Upper lobe of right lung (tissue), 1 donor: ENCODE data around the gene CYP26B1. TPM values are rescaled to one million over a fixed set of nuclear protein-coding genes. Genes with fewer than 3 reads are reported as not detected.

Source experiments
- ATAC-seq: fragments of 200-7000 bp; cut with Tn5 transposase; one replicate; pipeline ENCODE4 v1.9.1; 2020; ENCODE audit warnings: mild to moderate bottlenecking, moderate library complexity
- DNase-seq: peaks from one replicate; pipeline ENCODE4 v3.0.0-alpha.2; 2020
- H3K27ac ChIP-seq: fragments of 200-600 bp; one replicate; pipeline ENCODE4 v1.8.0; 2022
- H3K27me3 ChIP-seq: fragments of 200-600 bp; one replicate; pipeline ENCODE4 v1.8.0; 2022; ENCODE audit warnings: mild to moderate bottlenecking
- H3K36me3 ChIP-seq: fragments of 200-600 bp; one replicate; pipeline ENCODE4 v1.8.0; 2022
- H3K4me1 ChIP-seq: fragments of 200-600 bp; one replicate; pipeline ENCODE4 v1.8.0; 2022
- H3K4me3 ChIP-seq: fragments of 200-600 bp; one replicate; pipeline ENCODE4 v1.8.0; 2022; ENCODE audit warnings: mild to moderate bottlenecking
- H3K9me3 ChIP-seq: fragments of 200-600 bp; one replicate; pipeline ENCODE4 v1.8.0; 2022
- CTCF ChIP-seq: fragments of 200-600 bp; IDR thresholded peaks from one replicate; pipeline ENCODE4 v1.8.0; 2022; ENCODE audit warnings: antibody characterized with exemption
- intact Hi-C: fragments of 100-400 bp; cut with DNase I; formaldehyde crosslinking; loops from one replicate; pipeline ENCODE4 v1.11.0; 2022
- total RNA-seq: library from RNA; stranded (reverse); fragmentation: NEBNext Ultra II Directional; extraction: Animal tissue kit (Norgen Biotek cat#: 25700); gene quantifications from one replicate; pipeline ENCODE4 v1.2.1, GENCODE V29; 2021
- donor health status: DM: no; HTN: yes; CAD: no; lungs with severe emphysema.

The CYP26B1 gene
- total RNA-seq, 1 donor from 2014 or later: 3.8 TPM

- H3K9me3 ChIP-seq: no peaks in the 10 kb centered on the region
- H3K4me3 ChIP-seq: peak overlapping the region; percentile 50
- H3K27me3 ChIP-seq: peaks cover 66% of the 10 kb centered on the region
- peak; percentile 5 for ATAC-seq
- no peak for TF ChIP-seq CTCF
- no peaks in the 10 kb centered on the region for H3K36me3 ChIP-seq
- peaks cover 42% of the 10 kb centered on the region for H3K4me1 ChIP-seq
- H3K27ac ChIP-seq: no peak overlapping the region
- intact Hi-C loops: loop anchor here (5.0 to 10.0 kb wide), 2 partner anchors 225 to 602 kb away; no protein-coding TSS in a partner anchor
- peak; percentile 63 for DNase-seq
Observed at GRCh38 chr2:72149556-72150156, 2.0 kb upstream of the CYP26B1 start.

- DNase-seq (peak; percentile 70), ATAC-seq (peak; percentile 32)
- Histone ChIP-seq H3K27me3 (peaks cover 68% of the 10 kb centered on the region), H3K27ac (no peak overlapping the region), H3K4me1 (peaks cover 48% of the 10 kb centered on the region), H3K9me3 (no peaks in the 10 kb centered on the region), H3K4me3 (peak overlapping the region; percentile 50), H3K36me3 (no peaks in the 10 kb centered on the region)
- no peak for TF ChIP-seq CTCF
- intact Hi-C loops: loop anchor here (10.0 kb wide), 1 partner anchor 224 kb away; no protein-coding TSS in a partner anchor
Observed at GRCh38 chr2:72148837-72149555, 1.3 kb upstream of the CYP26B1 start.

- no peak for ATAC-seq
- Histone ChIP-seq H3K4me1 (peaks cover 56% of the 10 kb centered on the region), H3K27ac (no peak overlapping the region), H3K27me3 (peaks cover 71% of the 10 kb centered on the region), H3K9me3 (no peaks in the 10 kb centered on the region), H3K36me3 (no peaks in the 10 kb centered on the region), H3K4me3 (peak overlapping the region; percentile 50)
- intact Hi-C loops: loop anchor here (10.0 kb wide), 1 partner anchor 223 kb away; no protein-coding TSS in a partner anchor
- no peak for DNase-seq
- no peak for TF ChIP-seq CTCF
Observed at GRCh38 chr2:72148003-72148836, 558 bp upstream of the CYP26B1 start.

- Histone ChIP-seq H3K27ac (no peak overlapping the region), H3K4me1 (peaks cover 66% of the 10 kb centered on the region), H3K4me3 (peak overlapping the region; percentile 46), H3K27me3 (peaks cover 76% of the 10 kb centered on the region), H3K36me3 (no peaks in the 10 kb centered on the region), H3K9me3 (no peaks in the 10 kb centered on the region)
- intact Hi-C loops: loop anchor here (10.0 kb wide), 1 partner anchor 222 kb away; no protein-coding TSS in a partner anchor
- no peak for ATAC-seq
- TF ChIP-seq CTCF: no peak
- peak; percentile 52 for DNase-seq
Observed at GRCh38 chr2:72146347-72147302, 1.0 kb downstream of the CYP26B1 start.
